GM12878 (cell line): ENCODE measurements around the gene ARID3A.

Experiments
- MEF2A ChIP-seq: IDR thresholded peaks from 2 replicates; pipeline ENCODE4 v1.6.1; 2011; ENCODE audit warnings: low read depth, mild to moderate bottlenecking, low read length, moderate library complexity; ENCODE audit not compliant: insufficient read depth
- SUZ12 ChIP-seq: fragments of 200-600 bp; sonication (generic); IDR thresholded peaks from one replicate; pipeline ENCODE4 v1.6.1; 2018; ENCODE audit warnings: antibody characterized with exemption, mild to moderate bottlenecking; ENCODE audit not compliant: unreplicated experiment
- TF ChIP-seq, protein P1 (sequence below), 3 experiments: IDR thresholded peaks in 2 of 3; conservative IDR thresholded peaks in 1 of 3; 2 replicates each; pipeline ENCODE4 v1.5.1; 2011; ENCODE audit warnings: low read depth in 3 of 3, low read length in 3 of 3, mild to moderate bottlenecking in 3 of 3, control low read depth in 2 of 3, moderate library complexity in 2 of 3, inconsistent platforms in 1 of 3, mixed read lengths in 1 of 3; ENCODE audit not compliant: control insufficient read depth in 2 of 3, insufficient read depth in 1 of 3; ENCODE audit errors: extremely low read depth in 1 of 3
- TF ChIP-seq, protein P2 (sequence below): fragments of 450-650 bp; IDR thresholded peaks from 2 replicates; pipeline ENCODE4 v1.6.1; 2016; ENCODE audit warnings: mild to moderate bottlenecking

DNA sequence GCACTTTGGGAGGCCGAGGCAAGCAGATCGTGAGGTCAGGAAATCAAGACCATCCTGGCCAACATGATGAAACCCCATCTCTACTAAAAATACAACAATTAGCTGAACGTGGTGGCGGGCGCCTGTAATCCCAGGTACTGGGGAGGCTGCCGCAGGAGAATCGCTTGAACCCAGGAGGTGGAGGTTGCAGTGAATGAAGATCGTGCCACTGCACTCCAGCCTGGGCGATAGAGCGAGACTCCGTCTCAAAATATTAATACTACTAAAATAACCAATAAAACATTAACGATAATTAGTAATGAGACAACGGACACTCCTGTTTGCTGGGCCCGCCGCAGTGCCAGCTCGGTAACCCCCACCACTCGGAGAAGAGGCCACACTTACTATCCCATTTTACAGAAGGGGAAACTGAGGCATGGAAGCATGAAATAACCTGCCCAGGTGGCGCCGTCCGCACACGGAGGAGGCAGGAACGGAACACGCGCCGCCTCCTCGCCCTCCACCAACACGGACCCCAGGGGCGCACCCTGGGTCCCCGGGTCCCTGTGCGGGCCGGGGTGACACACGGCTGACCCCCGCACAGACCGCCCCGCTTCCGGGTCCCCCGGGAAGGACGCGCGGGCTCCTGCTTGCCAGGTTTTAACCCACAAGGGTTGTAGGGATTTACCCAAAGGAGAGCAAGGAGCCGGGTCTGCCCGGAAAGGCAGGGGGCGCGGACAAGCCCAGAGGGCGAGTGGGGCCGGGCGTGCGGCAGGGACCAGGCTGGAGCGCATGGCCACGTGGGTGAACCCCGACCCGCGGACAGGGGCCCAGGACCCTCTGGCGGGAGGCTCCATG lies 14.4 kb upstream of the ARID3A start:
- TF ChIP-seq MEF2A, result no peak
- TF ChIP-seq, protein P1, sequence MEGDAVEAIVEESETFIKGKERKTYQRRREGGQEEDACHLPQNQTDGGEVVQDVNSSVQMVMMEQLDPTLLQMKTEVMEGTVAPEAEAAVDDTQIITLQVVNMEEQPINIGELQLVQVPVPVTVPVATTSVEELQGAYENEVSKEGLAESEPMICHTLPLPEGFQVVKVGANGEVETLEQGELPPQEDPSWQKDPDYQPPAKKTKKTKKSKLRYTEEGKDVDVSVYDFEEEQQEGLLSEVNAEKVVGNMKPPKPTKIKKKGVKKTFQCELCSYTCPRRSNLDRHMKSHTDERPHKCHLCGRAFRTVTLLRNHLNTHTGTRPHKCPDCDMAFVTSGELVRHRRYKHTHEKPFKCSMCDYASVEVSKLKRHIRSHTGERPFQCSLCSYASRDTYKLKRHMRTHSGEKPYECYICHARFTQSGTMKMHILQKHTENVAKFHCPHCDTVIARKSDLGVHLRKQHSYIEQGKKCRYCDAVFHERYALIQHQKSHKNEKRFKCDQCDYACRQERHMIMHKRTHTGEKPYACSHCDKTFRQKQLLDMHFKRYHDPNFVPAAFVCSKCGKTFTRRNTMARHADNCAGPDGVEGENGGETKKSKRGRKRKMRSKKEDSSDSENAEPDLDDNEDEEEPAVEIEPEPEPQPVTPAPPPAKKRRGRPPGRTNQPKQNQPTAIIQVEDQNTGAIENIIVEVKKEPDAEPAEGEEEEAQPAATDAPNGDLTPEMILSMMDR (IDR thresholded peaks at IDR 0.05 in 2 of 3, conservative IDR thresholded peaks at IDR 0.05 in 1 of 3; ENCODE audit: control insufficient read depth in 2 of 3, extremely low read depth in 1 of 3, insufficient read depth in 1 of 3, low read depth in 3 of 3, low read length in 3 of 3), result no peak
- TF ChIP-seq SUZ12, result no peak
- TF ChIP-seq, protein P2, sequence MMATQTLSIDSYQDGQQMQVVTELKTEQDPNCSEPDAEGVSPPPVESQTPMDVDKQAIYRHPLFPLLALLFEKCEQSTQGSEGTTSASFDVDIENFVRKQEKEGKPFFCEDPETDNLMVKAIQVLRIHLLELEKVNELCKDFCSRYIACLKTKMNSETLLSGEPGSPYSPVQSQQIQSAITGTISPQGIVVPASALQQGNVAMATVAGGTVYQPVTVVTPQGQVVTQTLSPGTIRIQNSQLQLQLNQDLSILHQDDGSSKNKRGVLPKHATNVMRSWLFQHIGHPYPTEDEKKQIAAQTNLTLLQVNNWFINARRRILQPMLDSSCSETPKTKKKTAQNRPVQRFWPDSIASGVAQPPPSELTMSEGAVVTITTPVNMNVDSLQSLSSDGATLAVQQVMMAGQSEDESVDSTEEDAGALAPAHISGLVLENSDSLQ, result no peak
